ENCODE data around the gene APLP1.
"Not testable (repeated sequence)": the region's sequence is repeated elsewhere in the genome, so short reads cannot be mapped to it uniquely, and the experiment has no call there.

Gene APLP1

DNA sequence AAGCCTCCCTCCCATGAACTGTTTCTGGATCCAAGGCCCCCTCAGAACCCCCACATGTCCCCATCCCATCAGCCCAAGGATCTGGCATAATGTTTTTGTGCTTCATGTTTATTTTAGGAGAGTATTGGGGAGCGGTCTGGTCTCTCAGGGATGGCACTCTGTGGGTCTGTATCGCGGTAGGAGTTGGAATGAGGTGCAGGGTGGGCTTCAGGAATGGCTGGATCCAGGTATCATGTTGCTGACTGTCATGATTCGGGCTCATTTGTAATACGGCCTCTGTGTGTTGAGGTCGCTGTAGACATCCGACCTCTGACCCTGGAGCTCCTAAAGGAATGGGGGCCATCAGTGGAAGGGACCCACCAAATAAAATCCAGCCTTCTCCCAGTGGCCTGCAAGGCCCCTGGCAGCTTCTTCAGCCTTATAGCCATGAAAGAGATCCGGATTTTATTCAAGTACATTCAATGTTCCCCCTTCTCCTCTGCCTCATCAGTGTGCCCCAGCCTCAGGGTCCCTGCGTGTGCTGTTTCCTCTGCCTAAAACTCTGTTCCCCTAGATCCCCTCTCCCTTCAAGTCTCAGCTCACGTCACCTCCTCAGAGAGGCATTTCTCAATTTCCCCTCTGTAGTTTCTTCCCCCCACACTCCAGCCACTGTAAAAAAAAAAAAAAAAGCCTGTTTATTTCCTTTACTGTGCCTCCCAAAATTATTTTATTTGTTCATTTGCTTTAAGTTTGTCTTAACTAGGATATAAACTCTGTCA, 36.1 kb downstream of the APLP1 start:
- DNase-seq (ENCODE audit: low read depth): no peak

DNA sequence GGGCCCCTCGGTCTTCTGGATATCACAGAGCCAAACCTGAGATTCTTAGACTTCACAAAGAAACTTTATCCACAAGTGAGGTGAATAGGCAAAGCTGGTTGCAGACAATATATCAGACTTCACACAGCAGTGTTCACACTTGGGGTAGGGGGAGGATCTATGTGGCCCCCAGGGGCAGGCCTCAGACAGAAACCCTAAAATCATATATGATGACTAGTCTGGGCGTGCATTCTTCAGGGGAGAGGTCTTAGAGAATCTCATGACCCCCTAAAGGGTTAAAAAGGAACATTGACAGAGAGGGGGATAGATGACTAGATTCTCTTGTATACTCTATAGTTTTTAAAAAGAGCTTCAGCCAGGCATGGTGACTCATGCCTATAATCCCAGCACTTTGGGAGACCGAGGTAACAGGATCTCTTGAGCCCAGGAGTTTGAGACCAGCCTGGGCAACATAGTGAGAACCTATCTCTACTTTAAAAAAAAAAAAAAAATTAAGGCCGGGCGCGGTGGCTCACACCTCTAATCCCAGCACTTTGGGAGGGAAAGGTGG, 36.9 kb downstream of the APLP1 start:
- DNase-seq (ENCODE audit: low read depth): no peak

GRCh38 chr19:35907377-35907745, 39.0 kb downstream of the APLP1 start:
- DNase-seq (ENCODE audit: low read depth): no peak

DNA sequence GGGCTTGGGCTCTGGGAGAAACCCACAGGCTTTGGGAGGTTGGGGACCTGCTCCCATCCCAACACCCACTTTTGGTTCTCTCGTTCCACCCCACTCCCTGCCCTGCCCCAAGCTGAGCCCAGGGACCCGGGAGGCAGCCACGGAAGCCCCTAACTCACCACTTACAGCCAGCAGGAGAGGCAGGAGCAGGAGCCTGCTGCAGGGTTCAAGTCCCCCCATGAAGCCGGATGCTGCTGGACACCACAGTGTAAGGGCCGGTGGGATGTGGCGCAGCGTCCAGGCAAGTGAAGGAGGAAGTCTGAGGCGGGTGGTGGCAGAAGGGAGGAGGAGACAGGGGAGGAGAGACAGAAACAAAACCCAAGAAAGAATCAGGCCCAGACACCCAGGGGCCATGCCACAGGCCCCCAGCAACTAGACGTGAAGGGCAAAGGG, 39.7 kb downstream of the APLP1 start, which contains the start of gene TYROBP:
Gene TYROBP (minus strand): TSS at position 286 of the 432 bp plus-strand sequence. CDS start 67 bp downstream, at position 219.
- DNase-seq (ENCODE audit: low read depth): no peak

- no peak for DNase-seq (ENCODE audit: low read depth)
Observed at GRCh38 chr19:35908973-35909683, 40.8 kb downstream of the APLP1 start.

- DNase-seq (ENCODE audit: low read depth): no peak
Observed at GRCh38 chr19:35909684-35910035, 41.3 kb downstream of the APLP1 start.

DNA sequence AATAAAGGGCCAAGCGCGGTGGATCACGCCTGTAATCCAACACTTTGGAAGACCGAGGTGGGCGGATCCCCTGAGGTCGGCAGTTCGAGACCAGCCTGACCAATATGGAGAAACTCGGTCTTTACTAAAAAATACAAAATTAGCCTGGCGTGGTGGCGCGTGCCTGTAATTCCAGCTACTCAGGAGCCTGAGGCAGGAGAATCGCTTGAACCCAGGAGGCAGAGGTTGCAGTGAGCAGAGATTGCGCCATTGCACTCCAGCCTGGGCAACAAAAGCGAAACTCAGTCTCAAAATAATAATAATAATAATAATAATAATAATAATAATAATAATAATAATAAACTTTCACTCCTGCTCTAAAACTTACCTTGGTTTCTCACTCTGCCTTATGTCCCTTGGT, 42.0 kb downstream of the APLP1 start:
- not testable (repeated sequence) for DNase-seq (ENCODE audit: low read depth)

- DNase-seq (ENCODE audit: low read depth): no peak
Observed at GRCh38 chr19:35911173-35911572, 42.8 kb downstream of the APLP1 start.

DNA sequence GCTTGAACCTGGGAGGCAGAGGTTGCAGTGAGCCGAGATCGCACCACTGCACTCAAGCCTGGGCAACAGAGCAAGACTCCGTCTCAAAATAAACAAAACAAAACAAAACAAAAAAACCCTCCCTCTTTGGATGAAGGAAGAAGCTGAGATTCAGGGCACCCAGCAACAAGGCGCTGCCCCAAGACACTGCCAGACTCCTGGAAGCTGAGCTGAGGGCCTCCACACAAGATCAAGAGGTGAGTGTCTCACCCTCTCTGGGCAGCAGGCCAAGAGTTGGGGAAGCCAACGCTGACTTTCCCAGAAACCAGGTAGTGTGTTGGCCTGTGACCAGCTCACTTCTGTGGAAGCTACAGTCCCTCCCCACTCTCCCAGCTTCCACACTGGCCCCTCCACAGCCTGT, 43.4 kb downstream of the APLP1 start:
- no peak for DNase-seq (ENCODE audit: low read depth)

DNA sequence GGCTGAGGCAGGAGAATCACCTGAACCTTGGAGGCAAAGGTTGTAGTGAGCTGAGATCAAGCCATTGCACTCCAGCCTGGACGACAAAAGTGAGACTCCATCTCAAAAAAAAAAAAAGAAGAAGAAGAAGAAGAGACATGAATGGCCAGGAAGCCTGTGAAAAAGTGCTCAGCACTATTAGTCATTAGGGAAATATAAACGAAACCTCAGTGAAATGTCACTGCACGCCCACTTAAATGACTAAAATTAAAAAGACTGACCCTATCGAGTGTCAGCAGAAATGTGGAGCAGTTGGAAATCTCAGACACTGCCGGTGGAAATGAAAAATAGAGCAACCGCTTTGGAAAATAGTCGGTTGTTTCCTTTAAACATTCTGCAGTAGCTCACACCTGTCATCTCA, 45.2 kb downstream of the APLP1 start:
- no peak for DNase-seq (ENCODE audit: low read depth)

DNA sequence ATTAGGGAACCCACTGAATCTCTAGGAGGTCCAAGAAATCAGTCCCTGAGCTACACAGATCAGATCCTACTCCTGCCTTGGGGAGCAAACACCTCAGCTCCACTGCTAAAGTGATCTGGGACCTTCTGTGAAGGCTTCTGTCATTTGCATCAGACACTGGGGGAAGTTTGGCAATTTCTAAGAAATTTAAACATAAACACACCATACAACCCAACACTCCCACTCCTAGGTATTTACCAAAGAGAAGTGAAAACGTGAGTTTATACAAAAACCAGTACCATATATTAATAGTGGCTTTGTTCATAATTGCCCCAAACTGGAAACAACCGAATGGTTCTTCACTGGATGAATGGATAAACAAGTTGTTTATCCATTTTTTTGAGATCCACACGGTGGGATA, 47.1 kb downstream of the APLP1 start:
- DNase-seq (ENCODE audit: low read depth): no peak

DNA sequence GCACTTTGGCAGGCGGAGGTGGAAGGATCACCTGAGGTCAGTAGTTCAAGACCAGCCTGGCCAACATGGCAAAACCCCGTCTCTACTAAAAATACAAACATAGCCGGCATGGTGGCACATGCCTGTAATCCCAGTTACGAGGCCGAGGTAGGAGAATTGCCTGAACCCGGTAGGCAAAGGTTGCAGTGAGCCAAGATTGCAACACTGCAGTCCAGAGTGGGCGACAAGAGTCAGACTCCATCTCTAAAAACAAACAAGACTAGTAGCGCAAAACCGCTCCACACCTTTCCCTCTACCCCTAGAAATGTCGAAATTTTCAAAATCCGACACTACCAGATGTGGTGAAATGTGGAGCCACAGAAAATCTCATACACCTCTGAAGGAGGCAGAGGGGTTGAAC, 50.9 kb downstream of the APLP1 start:
- no peak for DNase-seq (ENCODE audit: low read depth)

DNA sequence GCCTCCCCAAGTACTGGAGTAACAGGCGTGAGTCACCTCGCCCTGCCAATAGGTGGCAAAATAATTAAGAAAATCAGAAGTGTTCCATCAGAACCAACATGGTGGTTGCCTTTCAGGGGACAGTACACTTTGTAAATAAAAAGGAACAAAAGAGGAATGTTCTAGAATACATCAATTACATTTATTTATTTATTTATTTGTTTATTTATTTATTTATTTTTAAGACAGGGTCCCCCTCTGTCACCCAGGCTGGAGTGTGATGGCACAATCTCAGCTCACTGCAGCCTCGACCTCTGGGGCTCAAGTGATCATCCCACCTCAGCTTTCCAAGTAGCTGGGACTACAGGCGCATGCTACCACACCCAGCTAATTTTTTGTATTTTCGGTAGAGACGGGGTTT, 52.6 kb downstream of the APLP1 start:
- DNase-seq (ENCODE audit: low read depth): no peak

DNA sequence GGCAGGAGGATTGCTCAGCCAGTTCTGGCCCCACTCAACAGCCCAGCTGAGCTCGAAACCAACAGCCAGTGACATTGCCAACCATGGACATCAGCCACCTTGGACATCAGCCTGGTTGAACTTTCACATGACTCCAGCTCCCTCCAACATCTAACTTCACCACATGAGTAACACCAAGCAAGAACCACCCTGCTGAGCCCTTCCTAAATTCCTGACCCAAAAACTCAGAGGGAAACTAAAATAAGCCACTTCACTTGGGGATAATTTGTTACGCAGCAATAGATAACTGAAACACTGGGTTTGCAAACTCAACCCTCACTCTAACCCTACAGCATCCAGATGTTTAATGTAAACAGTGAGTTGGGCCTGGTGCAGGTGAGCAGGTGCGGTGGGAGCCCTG, 57.1 kb downstream of the APLP1 start:
- DNase-seq (ENCODE audit: low read depth): no peak

GRCh38 chr19:35928507-35928906, 60.1 kb downstream of the APLP1 start:
- no peak for DNase-seq (ENCODE audit: low read depth)

Measured in stimulated activated CD8-positive, alpha-beta memory T cell treated with anti-CD3 and anti-CD28 coated beads, Interleukin-15, amount 100 ng/mL, for 24 hours (primary cell).